ENCODE measurements around the gene SNX30.

DNA sequence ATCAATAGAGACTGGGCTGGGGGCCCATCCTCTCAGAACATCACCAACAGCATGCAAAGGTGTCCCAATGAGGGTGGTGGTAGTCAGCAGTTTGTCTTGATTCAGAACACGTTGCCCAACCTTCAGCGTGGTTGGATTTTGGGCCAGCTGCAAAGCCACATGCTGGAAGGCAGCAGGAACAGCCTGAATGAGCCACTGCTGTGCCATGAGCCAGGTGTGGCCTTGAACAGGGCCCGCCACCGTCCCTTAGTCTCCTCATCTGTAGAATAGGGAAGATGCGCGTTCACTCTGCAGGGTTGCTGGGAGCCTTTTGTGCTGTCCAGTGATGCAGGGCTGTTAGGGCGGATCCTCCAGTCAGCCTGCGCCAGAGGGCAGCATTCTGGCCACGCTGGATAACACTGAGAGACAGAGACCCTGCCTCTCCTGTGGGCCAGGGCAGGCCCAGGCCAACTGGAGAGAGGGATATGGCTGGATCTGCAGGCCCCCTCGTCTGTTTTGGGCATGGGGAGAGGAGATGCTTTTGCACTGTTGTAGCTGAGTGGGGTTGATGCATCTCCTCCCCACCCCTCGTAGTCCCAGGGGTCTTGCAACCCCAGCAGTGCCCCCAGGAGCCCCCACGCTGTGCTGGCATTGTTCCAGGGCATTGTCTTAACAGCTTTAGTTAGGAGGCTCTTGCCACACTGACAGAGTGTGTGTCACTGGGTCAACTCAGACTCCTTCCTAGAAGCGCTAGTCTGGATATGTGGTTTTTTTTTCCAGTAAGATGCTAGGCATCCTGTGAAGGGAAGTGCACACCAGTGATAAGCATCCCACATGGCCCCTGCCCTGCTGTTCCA, 98.0 kb downstream of the SNX30 start:
- TF ChIP-seq, protein P1, sequence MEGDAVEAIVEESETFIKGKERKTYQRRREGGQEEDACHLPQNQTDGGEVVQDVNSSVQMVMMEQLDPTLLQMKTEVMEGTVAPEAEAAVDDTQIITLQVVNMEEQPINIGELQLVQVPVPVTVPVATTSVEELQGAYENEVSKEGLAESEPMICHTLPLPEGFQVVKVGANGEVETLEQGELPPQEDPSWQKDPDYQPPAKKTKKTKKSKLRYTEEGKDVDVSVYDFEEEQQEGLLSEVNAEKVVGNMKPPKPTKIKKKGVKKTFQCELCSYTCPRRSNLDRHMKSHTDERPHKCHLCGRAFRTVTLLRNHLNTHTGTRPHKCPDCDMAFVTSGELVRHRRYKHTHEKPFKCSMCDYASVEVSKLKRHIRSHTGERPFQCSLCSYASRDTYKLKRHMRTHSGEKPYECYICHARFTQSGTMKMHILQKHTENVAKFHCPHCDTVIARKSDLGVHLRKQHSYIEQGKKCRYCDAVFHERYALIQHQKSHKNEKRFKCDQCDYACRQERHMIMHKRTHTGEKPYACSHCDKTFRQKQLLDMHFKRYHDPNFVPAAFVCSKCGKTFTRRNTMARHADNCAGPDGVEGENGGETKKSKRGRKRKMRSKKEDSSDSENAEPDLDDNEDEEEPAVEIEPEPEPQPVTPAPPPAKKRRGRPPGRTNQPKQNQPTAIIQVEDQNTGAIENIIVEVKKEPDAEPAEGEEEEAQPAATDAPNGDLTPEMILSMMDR (IDR thresholded peaks at IDR 0.05; ENCODE audit: low read depth, low read length), result no peak
- no peak for TF ChIP-seq POLR2A (IDR thresholded peaks at IDR 0.05; ENCODE audit: extremely low read depth, insufficient read length)

Measured in NB4 (cell line).